Testis (tissue), 3 donors: Measurements from ENCODE around the gene USP48. TPM values are rescaled to one million over a fixed set of nuclear protein-coding genes. Genes with fewer than 3 reads are reported as not detected.

Experiments
- DNase-seq: peaks from one replicate; pipeline ENCODE4 v3.0.0-alpha.2; 2019
- H3K27ac ChIP-seq, 2 donors: fragments of 200-600 bp; sonication (generic); one replicate each; pipeline ENCODE4 v1.5.1; 2019
- H3K27me3 ChIP-seq: fragments of 200-600 bp; sonication (generic); one replicate; pipeline ENCODE4 v1.5.1; 2019
- H3K36me3 ChIP-seq: fragments of 200-600 bp; sonication (generic); one replicate; pipeline ENCODE4 v1.5.1; 2017; ENCODE audit warnings: low read depth; ENCODE audit errors: missing control alignments
- H3K4me1 ChIP-seq: fragments of 200-600 bp; sonication (generic); one replicate; pipeline ENCODE4 v1.5.1; 2019
- H3K4me3 ChIP-seq, 2 donors: fragments of 200-600 bp; sonication (generic); one replicate each; pipeline ENCODE4 v1.5.1; 2017 to 2019
- H3K9me3 ChIP-seq: fragments of 200-600 bp; sonication (generic); one replicate; pipeline ENCODE4 v1.5.1; 2017
- CTCF ChIP-seq, 3 experiments: fragments of 450-650 bp in 2 of 3; fragments of 200-600 bp in 1 of 3; sonication (generic) in 1 of 3; IDR thresholded peaks; one replicate each; pipeline ENCODE4 v1.5.1; 2016 to 2019; ENCODE audit warnings: antibody characterized with exemption in 3 of 3, mild to moderate bottlenecking in 2 of 3, moderate library complexity in 1 of 3
- POLR2A ChIP-seq: fragments of 450-650 bp; IDR thresholded peaks from one replicate; pipeline ENCODE4 v1.6.1; 2017; ENCODE audit warnings: antibody characterized with exemption, mild to moderate bottlenecking, moderate library complexity
- WGBS, 2 donors: methylation state at CpG; one replicate each; pipeline ENCODE4 v1.1.5; 2018; 5-methylcytosine and 5-hydroxymethylcytosine counted together
- intact Hi-C: fragments of 100-400 bp; cut with DNase I; formaldehyde crosslinking; loops from one replicate; pipeline ENCODE4 v1.15.1; 2023; ENCODE audit warnings: low total_unique reads
- polyA plus RNA-seq: library from polyadenylated mRNA; stranded (reverse); fragments of 350-450 nt; fragmentation: Illumina TruSeq; extraction: RNeasy Lipid Tissue Mini Kit (QIAGEN cat#74804); gene quantifications from one replicate; pipeline ENCODE4 v1.2.3, GENCODE V29; 2014; ENCODE audit warnings: low read depth, low replicate concordance; ENCODE audit not compliant: insufficient read depth
- total RNA-seq, 2 donors: library from RNA; depleted of rRNA; stranded (reverse); fragments of >200 nt; gene quantifications; one replicate each; pipeline ENCODE4 v1.2.3, GENCODE V29; 2016

The USP48 gene
- total and polyA plus RNA-seq, 3 donors from 2014 or later: 33.3 to 66.2 (median 63.0) TPM

DNA sequence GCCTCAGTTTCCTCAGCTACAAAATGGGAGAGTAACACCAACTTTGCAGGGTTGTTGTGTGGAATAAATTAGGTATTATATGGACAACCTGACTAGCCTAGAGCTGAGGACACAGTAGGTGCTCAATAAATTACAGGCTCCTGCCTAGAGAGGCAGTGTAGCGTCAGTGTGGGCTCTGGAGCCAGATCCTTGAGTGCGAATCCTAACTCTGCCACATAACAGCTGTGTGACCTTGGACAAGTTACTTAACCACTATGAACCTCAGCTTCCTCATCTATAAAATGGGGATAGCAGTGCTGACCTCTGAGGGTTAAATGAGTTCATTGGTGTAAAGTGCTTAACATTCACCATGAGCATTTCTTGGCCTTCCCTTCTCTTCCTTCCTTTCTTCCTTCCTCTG lies 146.9 kb downstream of the USP48 start:
- Histone ChIP-seq H3K36me3 (no peaks in the 10 kb centered on the region), H3K27me3 (no peaks in the 10 kb centered on the region), H3K4me3 (no peak overlapping the region), H3K27ac (no peak overlapping the region), H3K9me3 (no peaks in the 10 kb centered on the region), H3K4me1 (peaks cover 4% of the 10 kb centered on the region)
- DNase-seq: no peak
- intact Hi-C loops: no loop called here
- TF ChIP-seq CTCF (IDR thresholded peaks at IDR 0.05): no peak
- TF ChIP-seq POLR2A: no peak
- WGBS, 2 donors: 85 to 93% methylated on average over 2 of the region's 2 CpGs

GRCh38 chr1:21634806-21635535 lies 148.0 kb downstream of the USP48 start:
- H3K4me3 ChIP-seq: no peak overlapping the region
- H3K27ac ChIP-seq: no peak overlapping the region
- WGBS, 2 donors: 72 to 76% methylated on average over 12 of the region's 12 CpGs
- intact Hi-C loops: no loop called here
- H3K36me3 ChIP-seq: no peaks in the 10 kb centered on the region
- no peak for TF ChIP-seq POLR2A
- TF ChIP-seq CTCF (IDR thresholded peaks at IDR 0.05): no peak
- H3K27me3 ChIP-seq: no peaks in the 10 kb centered on the region
- DNase-seq: no peak
- H3K9me3 ChIP-seq: no peaks in the 10 kb centered on the region
- peaks cover 4% of the 10 kb centered on the region for H3K4me1 ChIP-seq

DNA sequence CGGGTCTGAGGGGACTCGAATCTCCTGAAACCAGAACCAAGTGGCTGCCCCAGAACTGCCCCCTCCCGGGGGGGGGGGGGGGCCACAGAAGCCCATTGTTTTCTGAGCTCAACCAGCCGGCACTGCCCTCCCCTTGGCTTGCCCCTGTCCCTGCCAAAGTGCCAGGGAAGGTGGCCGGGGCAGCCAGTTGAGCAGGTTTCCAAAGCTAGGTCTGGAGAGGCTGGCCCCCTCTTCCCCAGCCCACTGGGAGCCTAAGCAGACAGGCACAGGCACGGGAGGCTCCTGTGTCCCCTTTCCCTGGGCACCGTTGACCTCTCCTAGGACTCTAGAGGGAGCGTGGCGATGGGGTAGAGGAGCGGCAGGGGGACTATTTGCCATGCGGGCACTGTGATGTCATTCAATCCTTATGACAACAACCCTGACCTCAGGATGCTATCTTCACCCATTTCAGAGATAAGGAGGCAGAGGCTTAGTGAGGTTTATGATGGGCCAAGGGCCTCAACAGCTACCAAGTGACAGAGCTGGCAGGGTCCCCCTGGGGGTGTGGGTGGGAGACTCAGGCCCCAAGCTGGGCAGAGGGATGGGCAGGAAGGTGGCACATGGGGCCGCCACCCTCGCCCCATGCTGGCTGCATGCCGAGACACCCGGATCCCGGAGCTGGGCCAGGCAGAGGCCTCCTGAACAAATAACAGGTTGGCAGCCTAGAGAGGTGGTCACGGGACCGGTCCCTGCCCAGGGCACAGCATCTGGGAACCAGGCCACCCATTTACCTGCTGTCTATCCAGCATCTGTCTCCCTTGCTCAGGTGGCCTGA lies 148.8 kb downstream of the USP48 start:
- Histone ChIP-seq H3K27ac (no peak overlapping the region), H3K27me3 (no peaks in the 10 kb centered on the region), H3K4me3 (no peak overlapping the region), H3K9me3 (no peaks in the 10 kb centered on the region), H3K36me3 (no peaks in the 10 kb centered on the region), H3K4me1 (peaks cover 4% of the 10 kb centered on the region)
- no peak for TF ChIP-seq POLR2A
- no peak for TF ChIP-seq CTCF (IDR thresholded peaks at IDR 0.05)
- 91 to 96% methylated on average over 11 to 18 of the region's 18 CpGs for WGBS, 2 donors
- intact Hi-C loops: no loop called here
- no peak for DNase-seq

DNA sequence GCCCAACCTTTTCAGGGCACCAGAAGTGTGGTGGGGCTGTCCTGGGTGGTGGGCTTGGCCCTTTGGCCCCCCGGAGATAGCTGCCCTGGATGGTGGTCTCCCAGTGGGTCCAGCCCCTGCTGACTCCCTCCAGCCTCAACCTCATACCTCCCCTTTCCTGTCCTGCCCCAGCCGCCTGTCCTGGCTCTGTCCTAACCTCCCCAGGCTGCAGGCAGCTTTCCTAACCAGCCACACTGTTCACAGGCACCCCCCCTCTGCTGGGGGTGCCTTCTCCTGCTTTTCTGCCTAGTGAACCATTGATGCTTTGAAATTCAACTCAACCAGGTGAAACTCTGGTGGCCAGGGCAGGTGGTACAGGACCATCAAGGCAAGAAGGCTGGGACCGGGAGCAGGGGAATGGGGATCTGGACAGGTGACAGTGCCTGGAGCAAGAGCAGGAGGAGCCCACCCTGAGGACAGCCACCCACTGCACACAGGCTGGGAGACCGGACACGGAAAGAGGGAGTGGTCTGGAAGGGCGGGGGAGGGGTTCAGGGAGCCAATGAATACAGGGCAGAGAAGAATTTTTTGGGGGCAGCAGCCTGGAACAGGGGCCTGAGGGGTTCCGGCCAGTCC lies 149.7 kb downstream of the USP48 start:
- H3K9me3 ChIP-seq: no peaks in the 10 kb centered on the region
- no peak overlapping the region for H3K27ac ChIP-seq
- no peak for DNase-seq
- intact Hi-C loops: no loop called here
- TF ChIP-seq CTCF (IDR thresholded peaks at IDR 0.05) (no peak), POLR2A (no peak)
- WGBS, 2 donors: 76 to 85% methylated on average over 7 of the region's 7 CpGs
- no peaks in the 10 kb centered on the region for H3K36me3 ChIP-seq
- no peak overlapping the region for H3K4me3 ChIP-seq
- peaks cover 4% of the 10 kb centered on the region for H3K4me1 ChIP-seq
- H3K27me3 ChIP-seq: no peaks in the 10 kb centered on the region
